Measurements from ENCODE around the gene ACKR1.

Gene ACKR1

DNA sequence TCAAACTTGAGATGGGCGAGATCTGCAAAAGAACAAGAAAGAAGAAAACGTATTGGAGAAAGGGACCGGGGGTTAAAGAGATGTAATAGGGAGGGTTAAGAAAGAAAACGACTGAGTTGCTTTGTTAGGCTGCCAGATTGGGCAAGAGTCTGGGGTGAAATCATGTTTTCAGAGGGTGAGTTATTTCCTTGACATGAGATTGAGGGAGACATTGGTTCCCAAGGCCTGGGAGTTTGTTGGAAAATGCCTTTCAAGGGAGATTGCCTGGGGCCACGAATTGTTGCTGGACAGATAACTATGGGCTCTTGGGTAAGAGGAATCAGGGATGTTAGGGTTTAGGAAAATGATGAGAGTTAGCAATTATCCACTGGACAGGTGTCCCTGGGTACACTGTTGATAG lies 34.0 kb upstream of the ACKR1 start:
- H3K27ac ChIP-seq, result no peak overlapping the region
- no peak for TF ChIP-seq ZFX (IDR thresholded peaks at IDR 0.05)
- TF ChIP-seq, protein P1, sequence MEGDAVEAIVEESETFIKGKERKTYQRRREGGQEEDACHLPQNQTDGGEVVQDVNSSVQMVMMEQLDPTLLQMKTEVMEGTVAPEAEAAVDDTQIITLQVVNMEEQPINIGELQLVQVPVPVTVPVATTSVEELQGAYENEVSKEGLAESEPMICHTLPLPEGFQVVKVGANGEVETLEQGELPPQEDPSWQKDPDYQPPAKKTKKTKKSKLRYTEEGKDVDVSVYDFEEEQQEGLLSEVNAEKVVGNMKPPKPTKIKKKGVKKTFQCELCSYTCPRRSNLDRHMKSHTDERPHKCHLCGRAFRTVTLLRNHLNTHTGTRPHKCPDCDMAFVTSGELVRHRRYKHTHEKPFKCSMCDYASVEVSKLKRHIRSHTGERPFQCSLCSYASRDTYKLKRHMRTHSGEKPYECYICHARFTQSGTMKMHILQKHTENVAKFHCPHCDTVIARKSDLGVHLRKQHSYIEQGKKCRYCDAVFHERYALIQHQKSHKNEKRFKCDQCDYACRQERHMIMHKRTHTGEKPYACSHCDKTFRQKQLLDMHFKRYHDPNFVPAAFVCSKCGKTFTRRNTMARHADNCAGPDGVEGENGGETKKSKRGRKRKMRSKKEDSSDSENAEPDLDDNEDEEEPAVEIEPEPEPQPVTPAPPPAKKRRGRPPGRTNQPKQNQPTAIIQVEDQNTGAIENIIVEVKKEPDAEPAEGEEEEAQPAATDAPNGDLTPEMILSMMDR (conservative IDR thresholded peaks at IDR 0.05), result no peak

DNA sequence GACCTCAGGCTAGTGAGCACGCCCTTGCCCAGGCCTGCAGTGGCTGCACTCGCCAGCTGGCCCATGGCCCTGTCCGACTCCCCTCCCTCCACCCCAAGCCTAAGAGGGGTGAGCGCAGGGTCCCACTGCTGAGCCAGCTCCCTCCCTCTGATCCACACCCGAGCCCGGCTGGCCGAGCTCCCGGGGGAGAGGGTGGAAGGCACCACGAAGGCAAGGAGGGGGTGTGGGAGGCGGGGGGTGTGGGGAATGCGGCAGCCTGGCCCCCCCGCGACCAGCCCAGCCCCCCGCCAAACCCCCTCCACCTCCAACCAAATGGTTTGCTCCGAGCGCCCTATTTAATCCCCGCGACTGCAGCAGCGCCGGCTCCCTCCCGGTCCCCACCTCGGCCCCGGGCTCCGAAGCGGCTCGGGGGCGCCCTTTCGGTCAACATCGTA lies 33.4 kb upstream of the ACKR1 start, which contains the start of gene CADM3:
Gene CADM3 (plus strand): TSS at position 362 of the 434 bp plus-strand sequence. CDS start 151 bp downstream, outside the sequence.
- no peak within 1 kb of the TSS for H3K27ac ChIP-seq
- TF ChIP-seq ZFX (IDR thresholded peaks at IDR 0.05), result no peak
- TF ChIP-seq, protein P1 (conservative IDR thresholded peaks at IDR 0.05), result no peak

DNA sequence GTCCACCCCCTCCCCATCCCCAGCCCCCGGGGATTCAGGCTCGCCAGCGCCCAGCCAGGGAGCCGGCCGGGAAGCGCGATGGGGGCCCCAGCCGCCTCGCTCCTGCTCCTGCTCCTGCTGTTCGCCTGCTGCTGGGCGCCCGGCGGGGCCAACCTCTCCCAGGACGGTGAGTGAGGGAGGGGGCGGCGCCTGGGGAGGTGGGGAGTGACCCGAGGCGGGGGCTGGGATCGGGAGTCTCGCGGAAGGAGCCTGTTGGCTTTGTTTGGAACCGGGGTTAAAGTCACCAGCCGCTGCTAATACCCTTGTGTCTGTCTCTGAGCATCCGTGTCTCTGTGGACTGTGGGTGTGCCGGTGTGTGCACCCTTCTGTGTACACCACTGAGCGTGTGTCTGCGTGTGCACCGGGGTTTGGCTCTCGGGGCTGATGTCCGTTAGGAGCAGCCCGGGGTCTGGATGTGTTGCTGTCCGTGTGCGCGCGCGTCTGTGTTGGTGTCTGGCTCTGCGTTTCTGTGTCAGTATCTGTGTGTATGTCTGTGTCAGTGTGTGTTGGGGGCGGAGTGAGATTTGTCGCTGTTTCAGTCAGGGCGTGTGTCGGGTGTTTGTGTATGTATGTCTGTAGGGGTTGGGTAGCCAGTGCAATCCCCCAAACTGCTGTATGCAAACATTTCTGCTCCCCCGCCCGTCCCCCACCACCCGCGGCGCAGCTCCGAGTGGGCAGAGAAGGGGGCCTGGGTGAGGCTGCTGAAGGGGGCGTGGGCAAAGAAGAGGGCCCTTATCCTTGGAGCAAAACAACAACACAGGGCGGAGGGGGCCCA lies 32.8 kb upstream of the ACKR1 start:
- no peak overlapping the region for H3K27ac ChIP-seq
- TF ChIP-seq, protein P1 (conservative IDR thresholded peaks at IDR 0.05), result no peak
- no peak for TF ChIP-seq ZFX (IDR thresholded peaks at IDR 0.05)

DNA sequence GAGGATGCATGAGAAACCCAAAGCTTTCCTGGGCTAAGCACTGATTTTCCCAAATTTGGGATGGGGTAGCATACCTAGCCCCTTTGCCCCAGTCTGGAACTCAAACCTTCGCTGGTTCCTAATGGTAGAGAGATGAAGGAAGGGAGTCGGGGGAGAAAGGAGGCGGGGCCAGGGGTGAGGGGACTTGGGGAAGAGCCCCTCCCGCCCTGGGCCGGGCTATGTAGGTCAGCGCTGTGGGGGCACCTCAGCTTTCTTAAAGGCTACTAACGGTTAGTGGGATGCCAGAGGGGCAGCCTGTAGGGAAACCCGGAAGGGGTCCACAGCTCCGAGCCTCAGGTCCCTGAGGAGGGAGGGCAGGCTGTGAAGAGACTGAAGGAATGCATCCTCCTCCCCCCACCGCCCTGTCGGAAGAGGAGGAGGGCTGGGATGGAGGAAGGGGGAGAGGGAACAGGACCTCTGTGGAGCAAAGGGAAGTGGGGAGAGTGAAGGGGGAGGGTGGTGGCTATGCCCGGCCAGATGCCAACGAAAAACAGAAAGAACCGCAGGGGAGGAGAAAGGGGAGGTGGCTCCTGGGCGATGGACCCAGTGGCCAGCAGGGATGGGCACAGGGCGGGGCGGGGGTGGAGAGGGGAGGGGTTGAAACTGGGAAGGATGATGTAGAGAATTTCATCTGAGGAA lies 31.9 kb upstream of the ACKR1 start:
- no peak overlapping the region for H3K27ac ChIP-seq
- TF ChIP-seq, protein P1 (conservative IDR thresholded peaks at IDR 0.05), result no peak
- no peak for TF ChIP-seq ZFX (IDR thresholded peaks at IDR 0.05)

DNA sequence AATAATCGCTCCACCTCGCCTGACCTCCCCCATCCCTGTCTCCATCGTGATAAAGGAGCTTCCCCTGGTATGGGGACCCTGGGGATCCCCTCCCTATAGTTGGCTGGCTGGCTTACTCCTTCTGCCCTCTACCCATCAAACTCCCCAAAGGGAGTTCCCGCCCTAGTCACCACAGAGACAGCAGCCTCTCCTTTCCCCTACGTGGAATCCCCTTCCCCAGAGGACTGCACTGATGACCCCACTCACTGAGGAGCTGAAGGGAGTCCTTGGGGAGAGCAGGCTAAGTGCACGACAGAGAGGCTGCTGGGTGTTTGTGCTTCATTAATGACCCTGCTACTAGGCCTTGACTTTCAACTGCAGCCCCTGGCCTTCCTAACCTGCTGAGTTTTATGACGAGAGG lies 31.4 kb upstream of the ACKR1 start:
- H3K27ac ChIP-seq, result no peak overlapping the region

DNA sequence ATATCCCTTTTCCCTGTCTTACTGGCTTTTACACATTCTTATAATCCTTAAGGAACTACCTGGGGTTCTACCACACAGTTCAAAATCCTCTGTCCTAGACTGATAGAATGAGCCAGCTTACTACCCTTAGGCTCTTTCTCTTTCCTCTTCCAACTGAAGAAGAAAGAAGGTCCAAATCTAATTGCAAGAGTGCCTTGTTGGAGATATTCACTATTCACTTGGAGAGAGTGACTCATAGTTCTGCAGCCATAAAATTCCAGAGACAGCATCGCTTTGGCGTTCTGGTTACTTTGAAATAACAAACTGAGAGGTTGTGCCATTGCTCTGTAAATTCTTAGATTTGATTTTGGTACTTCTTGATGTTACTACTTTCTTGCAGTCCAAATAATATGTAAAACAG lies 29.1 kb upstream of the ACKR1 start:
- TF ChIP-seq, protein P1 (conservative IDR thresholded peaks at IDR 0.05), result no peak
- no peak for TF ChIP-seq ZFX (IDR thresholded peaks at IDR 0.05)
- H3K27ac ChIP-seq, result no peak overlapping the region

More for the DNA sequence above, 31.4 kb upstream of the ACKR1 start:
- TF ChIP-seq, protein P1 (conservative IDR thresholded peaks at IDR 0.05), result no peak
- no peak for TF ChIP-seq ZFX (IDR thresholded peaks at IDR 0.05)
